Left forelimb (tissue), 1 donor: ENCODE results near the gene PTPRG.
"Not testable (repeated sequence)": the region's sequence is repeated elsewhere in the genome, so short reads cannot be mapped to it uniquely, and the experiment has no call there.

Experiments used
- DNase-seq: peaks from one replicate; pipeline ENCODE4 v3.0.0-alpha.2; 2018; ENCODE audit warnings: low spot score

Gene PTPRG

GRCh38 chr3:62010989-62011388, 449.6 kb downstream of the PTPRG start:
- DNase-seq: no peak

DNA sequence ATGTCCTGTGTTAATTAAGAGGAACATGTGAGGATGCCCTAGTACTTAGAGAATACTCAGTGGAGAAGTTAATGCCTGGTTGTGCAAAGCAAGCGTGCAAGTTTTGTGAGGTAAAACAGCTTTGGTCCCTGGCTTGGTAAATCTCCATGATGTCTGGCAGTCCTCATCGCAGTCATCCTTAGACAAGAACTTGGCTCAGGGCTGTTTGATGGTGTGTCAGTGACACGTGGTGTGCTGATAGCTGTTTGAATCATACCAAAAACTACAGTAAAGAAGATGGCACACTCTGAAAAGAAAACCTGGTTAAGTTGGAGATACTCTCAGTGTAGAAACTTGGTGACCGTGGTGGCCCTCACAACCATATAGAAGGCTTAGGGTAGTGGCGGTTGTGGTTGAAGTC, 450.3 kb downstream of the PTPRG start:
- DNase-seq: no peak

DNA sequence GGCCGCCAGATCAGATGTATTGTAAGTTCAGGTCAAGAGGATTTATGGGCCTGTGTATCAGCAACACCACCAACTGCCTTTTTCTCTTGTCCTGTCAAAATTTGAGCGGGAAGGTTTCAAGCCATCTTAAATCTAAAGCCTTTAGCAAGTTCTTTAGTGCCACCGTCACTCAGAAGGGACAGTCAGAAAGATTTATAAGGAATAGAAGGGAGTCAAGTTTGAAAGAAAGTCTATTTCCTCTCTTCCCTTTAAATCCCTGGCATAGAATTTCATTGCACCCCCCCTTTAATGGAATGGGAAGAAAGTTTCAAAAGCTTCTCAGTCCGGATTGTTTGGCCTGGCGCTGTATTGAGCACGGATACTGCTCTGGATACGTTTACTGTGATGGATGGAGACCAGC, 452.6 kb downstream of the PTPRG start:
- DNase-seq: no peak

DNA sequence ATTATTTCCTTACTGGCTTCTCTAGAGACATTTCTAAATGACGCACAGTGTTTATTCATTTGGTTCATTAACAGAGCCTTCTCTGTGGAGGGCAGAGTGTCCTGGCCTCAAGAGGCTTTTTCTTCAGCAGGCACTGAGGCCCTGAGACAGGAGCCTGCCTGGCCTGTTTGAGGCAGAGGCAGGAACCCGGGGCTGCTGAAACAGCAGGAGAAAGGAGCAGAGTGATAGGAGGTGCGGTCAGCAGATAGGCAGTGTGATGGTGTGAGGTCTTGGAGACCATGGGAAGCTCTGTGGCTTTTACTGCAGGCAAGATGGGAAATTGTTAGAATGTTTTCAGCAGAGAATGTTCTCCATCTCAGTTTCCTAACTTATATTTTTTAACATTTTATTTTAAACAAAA, 453.7 kb downstream of the PTPRG start:
- DNase-seq: no peak

DNA sequence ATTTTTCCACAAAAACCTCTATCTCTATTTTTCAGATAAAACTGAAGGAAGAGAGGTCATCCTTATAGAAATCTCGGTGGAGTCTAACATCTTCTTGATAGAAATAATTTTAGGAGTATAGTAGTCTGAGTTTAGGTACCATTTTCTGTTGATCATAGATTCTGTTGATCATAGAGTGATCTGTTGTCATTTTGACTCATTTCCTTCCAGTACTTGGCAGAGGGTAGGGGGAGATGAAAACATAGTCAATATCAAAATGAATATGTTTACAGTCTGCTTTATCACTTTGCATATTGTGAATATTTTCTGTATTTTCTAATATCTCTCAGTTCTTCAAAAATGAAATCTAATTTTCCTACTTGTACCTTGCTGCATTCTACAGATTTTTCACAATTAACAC, 458.5 kb downstream of the PTPRG start:
- no peak for DNase-seq

GRCh38 chr3:62020706-62021105, 459.3 kb downstream of the PTPRG start:
- no peak for DNase-seq

DNA sequence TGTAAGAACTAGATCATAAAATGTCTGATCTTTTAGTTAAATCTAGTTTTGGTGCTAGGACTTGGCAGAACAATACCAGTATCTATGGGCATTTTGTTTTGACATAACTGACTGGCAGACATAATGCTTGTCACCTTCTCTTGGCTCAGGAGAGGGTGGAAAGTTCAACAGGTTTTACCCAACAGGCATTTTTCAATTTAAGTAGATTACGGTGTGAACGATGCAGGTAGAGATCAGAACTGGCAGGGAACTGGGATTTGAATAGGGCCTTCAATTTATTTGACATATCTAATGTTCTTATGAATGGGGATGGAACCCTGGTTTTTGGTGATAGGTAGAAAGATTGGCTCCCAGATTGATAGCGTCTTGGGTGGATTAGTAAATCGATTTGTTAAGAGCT, 460.9 kb downstream of the PTPRG start:
- DNase-seq: no peak

GRCh38 chr3:62024882-62025281, 463.5 kb downstream of the PTPRG start:
- DNase-seq: no peak

GRCh38 chr3:62025913-62026312, 464.5 kb downstream of the PTPRG start:
- no peak for DNase-seq

GRCh38 chr3:62027241-62027640, 465.9 kb downstream of the PTPRG start:
- DNase-seq: no peak

DNA sequence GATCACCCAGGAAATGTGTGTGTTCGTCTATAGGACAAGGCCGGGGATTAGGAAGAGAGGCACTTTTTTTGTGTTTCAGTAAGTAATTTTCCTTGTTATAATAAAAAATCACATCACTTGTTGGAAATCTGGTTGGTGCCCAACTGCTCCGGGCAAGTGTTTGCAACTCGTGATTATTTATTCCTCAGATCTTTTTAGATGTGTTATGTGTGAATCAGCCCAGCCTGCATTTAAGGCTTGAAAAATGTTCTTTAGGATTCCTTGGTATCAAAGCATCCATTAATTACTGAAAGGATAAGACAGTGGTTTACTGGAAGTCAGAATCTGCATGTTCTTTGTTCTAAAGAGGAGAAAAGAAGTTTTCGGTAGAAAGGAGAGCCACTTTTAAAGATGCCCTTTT, 466.4 kb downstream of the PTPRG start:
- no peak for DNase-seq

DNA sequence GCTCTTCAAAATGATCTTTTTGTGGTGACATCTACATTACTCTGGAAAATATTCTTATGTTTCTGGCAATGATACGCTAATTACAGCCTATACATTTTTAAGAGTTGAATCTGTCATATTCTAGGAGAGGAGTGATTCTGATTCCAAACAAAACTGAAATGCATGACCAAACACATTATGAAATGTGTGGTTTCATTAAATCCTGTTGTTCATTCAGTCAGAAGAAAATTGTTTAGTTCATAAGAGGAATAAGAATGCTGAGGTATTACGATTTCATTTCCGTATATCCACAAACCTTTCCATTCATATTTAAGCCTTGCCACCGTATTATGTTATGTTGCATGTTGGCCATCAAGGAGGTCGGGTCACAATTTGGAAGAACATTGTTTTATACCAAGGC, 466.9 kb downstream of the PTPRG start:
- DNase-seq: no peak

- DNase-seq: no peak
Observed at GRCh38 chr3:62032738-62033137, 471.4 kb downstream of the PTPRG start.

- no peak for DNase-seq
Observed at GRCh38 chr3:62035402-62036057, 474.2 kb downstream of the PTPRG start.

- DNase-seq: no peak
Observed at GRCh38 chr3:62036726-62037125, 475.4 kb downstream of the PTPRG start.

- not testable (repeated sequence) for DNase-seq
Observed at GRCh38 chr3:62038798-62039197, 477.4 kb downstream of the PTPRG start.

- no peak for DNase-seq
Observed at GRCh38 chr3:62039586-62039985, 478.2 kb downstream of the PTPRG start.

DNA sequence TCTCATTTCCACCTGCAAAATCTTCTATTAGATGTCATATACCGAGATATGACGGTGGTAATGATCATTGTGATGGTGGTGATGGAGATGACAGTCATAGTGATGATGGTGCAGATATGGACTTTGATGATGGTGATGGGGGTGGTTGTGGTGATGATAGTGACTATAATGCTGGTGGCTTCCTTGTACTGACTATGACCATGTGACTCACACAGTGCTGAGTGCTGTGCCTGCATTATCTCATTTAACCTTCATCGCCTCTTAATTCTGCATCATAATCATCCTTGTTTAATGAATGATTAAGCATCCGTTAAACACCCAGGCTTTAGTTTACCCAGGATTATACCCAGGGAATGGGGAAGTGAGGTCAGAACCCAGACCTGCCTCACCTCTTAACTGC, 480.3 kb downstream of the PTPRG start:
- DNase-seq: no peak

- DNase-seq: no peak
Observed at GRCh38 chr3:62044874-62045411, 483.6 kb downstream of the PTPRG start.

DNA sequence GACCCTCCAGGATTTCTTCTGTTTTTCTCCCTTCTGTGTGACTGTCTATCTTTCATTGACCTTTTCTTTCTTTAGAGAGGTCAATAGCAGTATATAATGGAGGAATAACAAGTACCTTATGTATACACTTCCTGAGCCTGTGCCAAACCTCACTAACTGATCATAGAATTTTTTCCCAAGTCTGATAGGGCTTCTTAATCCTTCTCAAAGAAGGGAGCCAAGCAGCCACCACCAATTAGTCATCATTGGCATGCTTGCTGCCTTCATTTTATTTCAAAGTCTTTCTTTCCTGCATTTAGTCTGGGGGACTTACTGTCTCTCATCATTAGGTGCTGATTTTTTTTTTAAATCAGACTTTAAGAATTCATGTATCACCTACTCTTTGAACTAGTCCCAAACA, 485.0 kb downstream of the PTPRG start:
- DNase-seq: no peak

- no peak for DNase-seq
Observed at GRCh38 chr3:62048577-62048976, 487.2 kb downstream of the PTPRG start.

DNA sequence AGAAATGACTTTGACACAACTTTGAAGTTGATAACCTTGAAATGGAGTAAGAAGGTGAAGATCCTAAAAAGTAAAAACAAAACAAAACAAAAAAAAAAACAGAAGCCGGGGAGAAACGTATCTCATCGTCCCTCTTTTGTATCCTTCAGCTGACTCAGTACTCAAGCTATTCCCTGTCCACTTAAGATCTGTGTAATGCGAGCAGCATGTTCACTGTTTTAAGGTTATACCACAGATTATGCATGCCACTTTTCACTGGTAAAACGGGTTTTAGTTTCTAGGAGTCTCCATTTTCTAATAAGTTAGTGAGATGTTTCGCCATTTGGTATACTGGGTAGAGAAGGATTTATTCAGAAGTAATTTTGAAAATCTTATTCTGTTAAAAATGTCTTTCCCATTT, 487.7 kb downstream of the PTPRG start:
- DNase-seq: no peak

DNA sequence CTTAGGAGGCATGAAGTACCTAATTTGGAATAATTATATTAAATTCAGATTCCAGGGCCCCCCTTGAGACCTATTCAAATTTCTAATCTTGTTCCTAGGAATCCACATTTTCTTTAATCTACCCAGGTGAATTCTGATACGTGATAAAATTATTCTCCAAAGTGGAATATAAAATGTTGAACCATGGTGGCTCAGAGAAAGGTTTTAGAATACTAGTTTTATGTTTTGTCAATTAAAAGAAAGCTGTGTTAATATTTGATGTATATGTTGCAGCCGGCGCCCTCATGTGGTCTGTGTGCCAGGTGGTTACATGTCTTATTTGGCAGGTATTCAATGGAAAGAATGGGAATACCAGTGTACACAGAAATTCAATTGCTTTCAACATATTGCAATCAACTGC, 490.1 kb downstream of the PTPRG start:
- no peak for DNase-seq

GRCh38 chr3:62052331-62052730, 491.0 kb downstream of the PTPRG start:
- DNase-seq: no peak
